Measurements from ENCODE around the gene SH3GLB1. TPM values are rescaled to one million over a fixed set of nuclear protein-coding genes. Genes with fewer than 3 reads are reported as not detected.
A peak's percentile ranks its signal among the peaks of the same experiment; 100 is the strongest.

Gene SH3GLB1
- total and polyA plus RNA-seq, 3 donors from 2014 or later: 58.9 to 242 (median 72.4) TPM

DNA sequence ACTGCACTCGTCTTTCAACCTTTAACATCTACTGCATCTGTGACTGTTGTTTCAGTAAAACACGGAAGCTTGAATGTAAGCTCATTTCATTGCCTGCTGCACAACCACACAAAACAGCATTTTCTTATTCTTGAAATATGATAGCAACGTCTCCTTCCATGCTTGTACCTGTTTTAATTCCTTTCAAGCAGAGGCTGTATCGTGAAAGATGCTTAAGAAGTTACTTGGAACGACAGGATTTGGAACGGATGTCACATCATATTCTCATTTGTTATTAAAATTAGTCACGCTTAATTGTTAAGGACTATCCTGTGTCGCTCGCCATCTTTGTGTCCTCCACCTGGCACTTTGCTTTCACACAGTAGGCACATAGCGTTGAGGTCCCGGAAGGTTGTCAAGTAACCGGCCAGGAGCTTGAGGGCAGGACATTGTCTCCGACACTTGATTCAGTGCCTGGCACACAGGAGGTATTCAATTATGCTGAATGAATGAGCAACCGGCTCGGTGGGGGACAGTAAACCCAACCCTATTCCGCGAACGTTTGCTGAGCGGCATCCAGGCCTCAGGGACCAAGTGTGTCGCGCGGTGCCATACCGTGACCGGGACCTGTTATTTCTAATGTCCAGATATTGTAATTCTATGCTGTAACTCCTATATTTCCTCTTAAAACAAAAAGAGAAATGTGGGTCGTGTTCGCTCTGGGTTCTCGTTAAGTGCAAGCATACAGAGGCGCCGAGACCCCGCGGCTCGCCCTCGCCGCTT, 499 bp upstream of the SH3GLB1 start:
- intact Hi-C loops (cut with DNase I; ENCODE audit: low total_unique reads): no loop called here
- whole genome bisulfite sequencing, 2 donors: 7% methylated on average over 9 to 34 of the region's 34 CpGs
- peak; percentile 64 for DNase-seq

DNA sequence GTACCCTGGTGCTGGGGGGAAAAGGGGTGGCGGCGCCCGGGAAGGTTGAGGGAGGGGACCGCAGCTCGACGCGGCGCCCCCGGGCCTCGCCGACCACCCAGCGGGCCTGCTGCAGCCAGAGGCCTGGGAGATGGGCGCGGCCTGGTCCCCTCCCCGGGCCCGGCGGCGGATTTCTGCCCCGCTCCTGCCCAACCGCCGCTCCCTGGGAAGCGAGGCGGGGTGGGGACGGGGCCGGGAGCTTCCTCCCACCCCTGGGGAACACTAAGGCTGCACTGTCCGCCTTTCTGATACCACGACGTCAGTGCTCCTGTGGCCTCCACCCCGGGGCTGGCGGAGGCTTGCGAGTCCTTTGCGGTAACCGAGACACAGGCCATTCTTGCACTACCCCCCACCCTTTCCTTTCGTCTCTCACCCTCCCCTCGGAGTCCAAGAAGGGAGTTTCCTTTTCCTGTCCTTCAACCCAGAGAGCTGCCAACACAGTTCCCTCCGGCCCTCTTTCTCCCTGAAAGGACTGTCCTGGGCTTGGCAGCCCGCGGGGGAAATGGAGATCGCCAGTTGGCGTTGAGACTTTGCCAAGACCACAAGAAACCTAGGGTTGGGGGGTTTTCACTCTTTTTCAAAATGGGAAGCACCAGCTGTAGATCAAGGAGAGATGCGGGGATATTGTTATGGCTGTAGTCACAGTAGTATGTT, 742 bp downstream of the SH3GLB1 start:
- H3K27me3 ChIP-seq: no peaks in the 10 kb centered on the region
- intact Hi-C loops (cut with DNase I; ENCODE audit: low total_unique reads): no loop called here
- no peaks in the 10 kb centered on the region for H3K9me3 ChIP-seq

More for the DNA sequence above, 499 bp upstream of the SH3GLB1 start:
- Histone ChIP-seq H3K27ac (peak overlapping the region; percentile 97 to 99), H3K4me1 (peaks cover 15% of the 10 kb centered on the region), H3K27me3 (no peaks in the 10 kb centered on the region), H3K4me3 (peak overlapping the region; percentile 95), H3K36me3 (ENCODE audit: low read depth, missing control alignments) (no peaks in the 10 kb centered on the region), H3K9me3 (no peaks in the 10 kb centered on the region)
- TF ChIP-seq, protein P1, sequence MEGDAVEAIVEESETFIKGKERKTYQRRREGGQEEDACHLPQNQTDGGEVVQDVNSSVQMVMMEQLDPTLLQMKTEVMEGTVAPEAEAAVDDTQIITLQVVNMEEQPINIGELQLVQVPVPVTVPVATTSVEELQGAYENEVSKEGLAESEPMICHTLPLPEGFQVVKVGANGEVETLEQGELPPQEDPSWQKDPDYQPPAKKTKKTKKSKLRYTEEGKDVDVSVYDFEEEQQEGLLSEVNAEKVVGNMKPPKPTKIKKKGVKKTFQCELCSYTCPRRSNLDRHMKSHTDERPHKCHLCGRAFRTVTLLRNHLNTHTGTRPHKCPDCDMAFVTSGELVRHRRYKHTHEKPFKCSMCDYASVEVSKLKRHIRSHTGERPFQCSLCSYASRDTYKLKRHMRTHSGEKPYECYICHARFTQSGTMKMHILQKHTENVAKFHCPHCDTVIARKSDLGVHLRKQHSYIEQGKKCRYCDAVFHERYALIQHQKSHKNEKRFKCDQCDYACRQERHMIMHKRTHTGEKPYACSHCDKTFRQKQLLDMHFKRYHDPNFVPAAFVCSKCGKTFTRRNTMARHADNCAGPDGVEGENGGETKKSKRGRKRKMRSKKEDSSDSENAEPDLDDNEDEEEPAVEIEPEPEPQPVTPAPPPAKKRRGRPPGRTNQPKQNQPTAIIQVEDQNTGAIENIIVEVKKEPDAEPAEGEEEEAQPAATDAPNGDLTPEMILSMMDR (IDR thresholded peaks at IDR 0.05): no peak
- no peak for TF ChIP-seq POLR2A (IDR thresholded peaks at IDR 0.05)

DNA sequence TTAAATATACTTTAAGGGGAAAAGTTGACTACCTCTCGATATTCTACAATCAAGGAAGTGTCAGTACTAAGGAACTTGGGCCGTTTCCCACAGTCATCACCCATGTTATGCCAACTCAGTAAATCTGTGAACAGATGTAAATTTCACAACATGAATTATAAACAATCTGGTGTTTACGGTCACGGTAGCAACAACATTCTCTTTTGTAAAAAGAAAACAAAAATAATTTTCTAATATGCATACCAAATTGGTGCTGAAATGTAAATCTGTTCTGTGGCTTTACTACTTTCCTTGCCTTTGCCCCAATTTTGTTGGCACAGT, 1.2 kb downstream of the SH3GLB1 start:
- Histone ChIP-seq H3K4me3 (peak overlapping the region; percentile 95), H3K4me1 (peaks cover 15% of the 10 kb centered on the region), H3K27me3 (no peaks in the 10 kb centered on the region), H3K36me3 (ENCODE audit: low read depth, missing control alignments) (no peaks in the 10 kb centered on the region), H3K9me3 (no peaks in the 10 kb centered on the region), H3K27ac (peak overlapping the region; percentile 97 to 99)
- TF ChIP-seq, protein P1 (IDR thresholded peaks at IDR 0.05): no peak
- TF ChIP-seq POLR2A (IDR thresholded peaks at IDR 0.05): no peak
- intact Hi-C loops (cut with DNase I; ENCODE audit: low total_unique reads): no loop called here
- no peak for DNase-seq
- 2 to 3% methylated on average over 4 of the region's 4 CpGs for WGBS, 2 donors

More for the DNA sequence above, 742 bp downstream of the SH3GLB1 start:
- no peaks in the 10 kb centered on the region for H3K36me3 ChIP-seq (ENCODE audit: low read depth, missing control alignments)
- no peak for TF ChIP-seq POLR2A (IDR thresholded peaks at IDR 0.05)
- TF ChIP-seq, protein P1 (IDR thresholded peaks at IDR 0.05): peak in 1 of 3 experiments; percentile 6
- H3K4me3 ChIP-seq: peak overlapping the region; percentile 95
- H3K27ac ChIP-seq: peak overlapping the region; percentile 97 to 99
- 1% methylated on average over 8 to 41 of the region's 41 CpGs for WGBS, 2 donors
- H3K4me1 ChIP-seq: peaks cover 15% of the 10 kb centered on the region
- DNase-seq: peak; percentile 68

DNA sequence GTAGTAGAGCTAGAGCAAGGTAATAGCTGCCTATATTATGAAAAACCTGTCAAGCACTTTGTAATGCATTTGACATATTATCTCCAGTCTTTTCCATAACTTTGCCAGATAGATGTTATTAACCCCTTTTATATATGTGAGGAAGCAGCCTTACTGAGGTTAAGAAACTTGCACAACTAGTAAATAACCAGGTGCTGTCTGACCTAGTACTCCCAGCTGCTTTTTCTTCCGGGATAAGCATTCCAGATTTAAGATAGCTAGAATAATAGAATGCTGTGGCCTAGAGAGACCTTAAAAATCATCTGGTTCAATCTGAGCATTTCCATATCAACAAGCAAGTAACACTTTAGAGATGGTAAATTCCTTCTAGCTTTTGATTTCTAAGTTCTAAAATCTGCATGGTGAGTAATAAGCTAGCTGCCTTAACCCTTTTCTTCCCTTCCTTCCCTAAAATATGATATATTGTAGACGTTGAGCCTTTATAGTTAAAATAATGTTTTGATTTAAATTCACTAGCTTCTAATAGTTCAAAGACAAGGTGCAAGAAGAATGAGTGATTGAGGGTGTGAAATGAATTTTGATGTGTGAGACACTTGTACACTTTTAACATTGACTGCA, 1.8 kb downstream of the SH3GLB1 start:
- H3K4me1 ChIP-seq: peaks cover 15% of the 10 kb centered on the region
- no peaks in the 10 kb centered on the region for H3K36me3 ChIP-seq (ENCODE audit: low read depth, missing control alignments)
- no peaks in the 10 kb centered on the region for H3K9me3 ChIP-seq
- no peaks in the 10 kb centered on the region for H3K27me3 ChIP-seq
- peak overlapping the region; percentile 95 for H3K4me3 ChIP-seq
- intact Hi-C loops (cut with DNase I; ENCODE audit: low total_unique reads): no loop called here
- peak overlapping the region; percentile 97 to 99 for H3K27ac ChIP-seq
- WGBS, 2 donors: 2 to 6% methylated on average over 2 of the region's 2 CpGs
- no peak for DNase-seq
- TF ChIP-seq POLR2A (IDR thresholded peaks at IDR 0.05): no peak
- TF ChIP-seq, protein P1 (IDR thresholded peaks at IDR 0.05): no peak
